MCF 10A (cell line): ENCODE data around the gene TCF7L2. TPM values are rescaled to one million over a fixed set of nuclear protein-coding genes. Genes with fewer than 3 reads are reported as not detected.

ENCODE experiments used
- BruUV-seq: library from RNA; stranded (reverse); fragments of 400-500 nt; replicated peaks from 2 replicates; lab custom pipeline; 2021; lab: Mats Ljungman, UMichigan
- CTCF ChIA-PET: fragments of 300-600 bp; sonication (Branson Sonifier 250); formaldehyde crosslinking; extraction: SDS; loops from one replicate; lab custom pipeline; 2021; ENCODE audit warnings: antibody characterized with exemption, inconsistent platforms; lab: Yijun Ruan, JAX
- POLR2A ChIA-PET: fragments of 300-600, 350-650 bp; sonication (Branson Sonifier 250); formaldehyde crosslinking; extraction: SDS; loops from one replicate; lab custom pipeline; 2020; ENCODE audit warnings: antibody characterized with exemption, inconsistent platforms; lab: Yijun Ruan, JAX
- DNase-seq: peaks from one replicate; pipeline ENCODE4 v3.0.0-alpha.2; 2018; ENCODE audit not compliant: unreplicated experiment
- H3K27ac Mint-ChIP-seq: one replicate; pipeline ENCODE4 v1.8.0; 2022; ENCODE audit warnings: mild to moderate bottlenecking, low read depth, mixed read lengths; ENCODE audit not compliant: unreplicated experiment
- H3K27me3 Mint-ChIP-seq: one replicate; pipeline ENCODE4 v1.8.0; 2022; ENCODE audit warnings: mixed read lengths; ENCODE audit not compliant: insufficient read depth, unreplicated experiment
- H3K36me3 Mint-ChIP-seq: one replicate; pipeline ENCODE4 v1.8.0; 2022; ENCODE audit warnings: mild to moderate bottlenecking, moderate library complexity, mixed read lengths; ENCODE audit not compliant: insufficient read depth, unreplicated experiment
- H3K4me1 Mint-ChIP-seq: one replicate; pipeline ENCODE4 v1.8.0; 2022; ENCODE audit warnings: mixed read lengths; ENCODE audit not compliant: insufficient read depth, unreplicated experiment
- H3K4me3 Mint-ChIP-seq: one replicate; pipeline ENCODE4 v1.8.0; 2022; ENCODE audit warnings: mild to moderate bottlenecking, moderate library complexity, mixed read lengths; ENCODE audit not compliant: unreplicated experiment
- H3K9me3 Mint-ChIP-seq: one replicate; pipeline ENCODE4 v1.8.0; 2022; ENCODE audit warnings: mixed read lengths; ENCODE audit not compliant: unreplicated experiment
- CTCF ChIP-seq: fragments of 200-600 bp; IDR thresholded peaks from one replicate; pipeline ENCODE4 v1.8.0; 2022; ENCODE audit warnings: antibody characterized with exemption, mild to moderate bottlenecking; ENCODE audit not compliant: unreplicated experiment
- intact Hi-C: fragments of 100-400 bp; cut with micrococcal nuclease; formaldehyde crosslinking; loops from 2 replicates; pipeline ENCODE4 v1.14.1; 2022
- total RNA-seq: library from RNA; stranded (reverse); gene quantifications from 2 replicates; pipeline ENCODE4 v1.2.3, GENCODE V29; 2022

TCF7L2 gene
- total RNA-seq, 1 experiment from 2014 or later, result 25.2 TPM

- Mint-ChIP-seq H3K27ac (no peak overlapping the region), H3K27me3 (no peaks in the 10 kb centered on the region), H3K4me1 (peaks cover 6% of the 10 kb centered on the region), H3K9me3 (no peaks in the 10 kb centered on the region), H3K4me3 (no peak overlapping the region), H3K36me3 (peaks cover 7% of the 10 kb centered on the region)
- CTCF ChIA-PET, result interaction anchor here (1.2 kb wide), 1 partner anchor 262 kb away, joined by 3 read pairs; no protein-coding TSS in a partner anchor
- TF ChIP-seq CTCF, result no peak
- no TSS peak for BruUV-seq
- no peak for DNase-seq
- intact Hi-C loops, result no loop called here
- POLR2A ChIA-PET, result interaction anchor here (0.9 kb wide), 1 partner anchor 65 kb away, joined by 4 read pairs; no protein-coding TSS in a partner anchor
These were observed 172.9 kb downstream of the TCF7L2 start for GRCh38 chr10:113122947-113123346.

DNA sequence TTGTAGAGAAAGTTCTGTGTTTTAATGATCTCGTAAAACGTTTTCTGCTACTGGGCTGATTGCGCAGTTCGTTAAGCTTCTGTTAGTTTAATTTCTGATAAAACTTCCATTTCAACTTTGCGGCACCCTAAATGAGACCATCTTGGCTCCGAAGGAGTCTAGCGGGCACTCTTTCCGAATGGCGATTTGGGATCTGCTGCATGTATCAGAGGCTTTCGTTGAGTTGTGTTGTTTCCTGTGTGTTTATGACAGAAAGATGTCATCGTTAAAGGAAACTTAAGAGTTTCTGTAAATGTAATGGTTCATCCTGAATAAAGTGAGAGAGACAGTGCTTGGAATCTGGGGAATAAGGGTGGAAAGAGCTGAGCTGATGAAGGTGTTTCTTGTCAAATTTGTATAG lies 174.7 kb downstream of the TCF7L2 start:
- Mint-ChIP-seq H3K4me1 (peaks cover 6% of the 10 kb centered on the region), H3K27ac (no peak overlapping the region), H3K4me3 (no peak overlapping the region), H3K36me3 (peaks cover 7% of the 10 kb centered on the region), H3K9me3 (no peaks in the 10 kb centered on the region), H3K27me3 (no peaks in the 10 kb centered on the region)
- TF ChIP-seq CTCF, result no peak
- ChIA-PET POLR2A (interaction anchor here (0.7 kb wide), 1 partner anchor 330 kb away, joined by 3 read pairs; no protein-coding TSS in a partner anchor), CTCF (interaction anchor here (0.6 to 3.4 kb wide), 9 partner anchors 71 to 560 kb away, joined by 3 to 21 read pairs (median 5); no protein-coding TSS in a partner anchor)
- intact Hi-C loops, result no loop called here
- no TSS peak for BruUV-seq
- no peak for DNase-seq

GRCh38 chr10:113125612-113126011 lies 175.6 kb downstream of the TCF7L2 start:
- ChIA-PET CTCF (interaction anchor here (0.5 to 3.4 kb wide), 47 partner anchors 8 to 1902 kb away, joined by 3 to 21 read pairs (median 4); no protein-coding TSS in a partner anchor), POLR2A (interaction anchor here (0.7 to 1.7 kb wide), 5 partner anchors 14 to 550 kb away, joined by 3 to 5 read pairs (median 3); no protein-coding TSS in a partner anchor)

More at GRCh38 chr10:113125612-113126011, 175.6 kb downstream of the TCF7L2 start:
- TF ChIP-seq CTCF, result no peak
- no peaks in the 10 kb centered on the region for H3K27me3 Mint-ChIP-seq
- BruUV-seq, result no TSS peak
- H3K9me3 Mint-ChIP-seq, result no peaks in the 10 kb centered on the region
- peaks cover under 1% of the 10 kb centered on the region for H3K36me3 Mint-ChIP-seq
- DNase-seq, result no peak
- H3K4me3 Mint-ChIP-seq, result no peak overlapping the region
- H3K27ac Mint-ChIP-seq, result no peak overlapping the region
- H3K4me1 Mint-ChIP-seq, result peaks cover under 1% of the 10 kb centered on the region
- intact Hi-C loops, result loop anchor here (1.0 to 2.0 kb wide), 6 partner anchors 174 to 651 kb away; no protein-coding TSS in a partner anchor
